GM23338 (cell line): ENCODE results near the gene NTRK3. TPM values are rescaled to one million over a fixed set of nuclear protein-coding genes. Genes with fewer than 3 reads are reported as not detected.

Experiments
- ATAC-seq: fragments of 200-7000 bp; cut with Tn5 transposase; 3 replicates; pipeline ENCODE4 v1.9.1; 2020
- DNase-seq: peaks from one replicate; pipeline ENCODE4 v3.0.0-alpha.2; 2015; ENCODE audit warnings: low spot score
- H2AFZ ChIP-seq: fragments of 200-600 bp; sonication (generic); 2 replicates; pipeline ENCODE4 v1.8.0; 2016; ENCODE audit warnings: antibody characterized with exemption, mild to moderate bottlenecking, moderate library complexity
- H3F3A ChIP-seq: fragments of 200-600 bp; sonication (generic); replicated peaks from 2 replicates; pipeline ENCODE4 v1.8.0; 2017; ENCODE audit warnings: antibody characterized with exemption, mixed run types, low read depth
- H3K27ac ChIP-seq: fragments of 200-600 bp; sonication (generic); 2 replicates; pipeline ENCODE4 v1.6.1; 2016; ENCODE audit warnings: low read depth
- H3K27me3 ChIP-seq: fragments of 200-600 bp; sonication (generic); 2 replicates; pipeline ENCODE4 v1.8.0; 2016; ENCODE audit warnings: mild to moderate bottlenecking, mixed run types, moderate library complexity; ENCODE audit not compliant: insufficient read depth
- H3K36me3 ChIP-seq: fragments of 200-600 bp; sonication (generic); 2 replicates; pipeline ENCODE4 v1.8.0; 2016; ENCODE audit warnings: mild to moderate bottlenecking; ENCODE audit not compliant: insufficient read depth
- H3K4me1 ChIP-seq: fragments of 200-600 bp; sonication (generic); 2 replicates; pipeline ENCODE4 v1.8.0; 2016; ENCODE audit warnings: mild to moderate bottlenecking, moderate library complexity; ENCODE audit not compliant: insufficient read depth
- H3K4me2 ChIP-seq: fragments of 200-600 bp; sonication (generic); 2 replicates; pipeline ENCODE4 v1.7.1; 2017; ENCODE audit warnings: mixed run types
- H3K4me3 ChIP-seq: fragments of 200-600 bp; sonication (generic); 2 replicates; pipeline ENCODE4 v1.6.1; 2016; ENCODE audit warnings: mixed run types
- H3K79me2 ChIP-seq: fragments of 200-600 bp; sonication (generic); replicated peaks from 2 replicates; pipeline ENCODE4 v1.8.0; 2017; ENCODE audit warnings: mild to moderate bottlenecking; ENCODE audit not compliant: insufficient read depth
- H3K9me2 ChIP-seq: fragments of 200-600 bp; sonication (generic); 2 replicates; pipeline ENCODE4 v1.8.0; 2017; ENCODE audit not compliant: insufficient read depth
- H4K20me1 ChIP-seq: fragments of 200-600 bp; sonication (generic); replicated peaks from 2 replicates; pipeline ENCODE4 v1.8.0; 2017; ENCODE audit warnings: mild to moderate bottlenecking; ENCODE audit not compliant: insufficient read depth
- H3K27ac Mint-ChIP-seq: 2 replicates; pipeline ENCODE4 v1.8.0; 2020; ENCODE audit warnings: inconsistent platforms, mild to moderate bottlenecking, moderate library complexity, mixed read lengths
- H3K27me3 Mint-ChIP-seq: 3 replicates; pipeline ENCODE4 v1.8.0; 2022; ENCODE audit warnings: low read depth, mild to moderate bottlenecking, moderate library complexity, mixed read lengths, inconsistent platforms; ENCODE audit not compliant: insufficient read depth, poor library complexity
- H3K36me3 Mint-ChIP-seq: 3 replicates; pipeline ENCODE4 v1.8.0; 2021; ENCODE audit warnings: low read depth, mild to moderate bottlenecking, inconsistent platforms, moderate library complexity, mixed read lengths
- H3K4me1 Mint-ChIP-seq: 3 replicates; pipeline ENCODE4 v1.8.0; 2020; ENCODE audit warnings: mild to moderate bottlenecking, inconsistent platforms, mixed read lengths
- H3K4me3 Mint-ChIP-seq: 3 replicates; pipeline ENCODE4 v1.8.0; 2021; ENCODE audit warnings: moderate library complexity, mild to moderate bottlenecking, inconsistent platforms, mixed read lengths
- H3K9me3 Mint-ChIP-seq: 3 replicates; pipeline ENCODE4 v1.8.0; 2020; ENCODE audit warnings: moderate library complexity, mild to moderate bottlenecking, inconsistent platforms, mixed read lengths
- CREB1 ChIP-seq: fragments of 250-450 bp; sonication (Bioruptor Pico); IDR thresholded peaks from 2 replicates; pipeline ENCODE4 v1.5.0; 2020; ENCODE audit warnings: low read depth, mild to moderate bottlenecking, moderate library complexity
- CTCF ChIP-seq, 2 experiments: fragments of 200-600 bp in 1 of 2; sonication (generic) in 1 of 2; conservative IDR thresholded peaks; 2 replicates each; pipeline versions ENCODE4 v1.5.1 to v1.6.1; 2016 to 2017; ENCODE audit warnings: antibody characterized with exemption in 2 of 2, low read depth in 2 of 2, mild to moderate bottlenecking in 2 of 2, moderate library complexity in 1 of 2
- ETS1 ChIP-seq: IDR thresholded peaks from 2 replicates; pipeline ENCODE4 v1.6.1; 2016; ENCODE audit warnings: antibody characterized with exemption
- EZH2 ChIP-seq: fragments of 200-600 bp; sonication (generic); IDR thresholded peaks from one replicate; pipeline ENCODE4 v1.8.0; 2017; ENCODE audit warnings: antibody characterized with exemption, mild to moderate bottlenecking, low read depth; ENCODE audit not compliant: unreplicated experiment
- EZH2phosphoT487 ChIP-seq: fragments of 200-600 bp; sonication (generic); IDR thresholded peaks from one replicate; pipeline ENCODE4 v1.8.1; 2018; ENCODE audit warnings: antibody characterized with exemption; ENCODE audit not compliant: unreplicated experiment
- JUNB ChIP-seq: IDR thresholded peaks from one replicate; pipeline ENCODE4 v1.6.1; 2016; ENCODE audit warnings: antibody characterized with exemption; ENCODE audit not compliant: unreplicated experiment
- NANOG ChIP-seq: IDR thresholded peaks from 2 replicates; pipeline ENCODE4 v1.6.1; 2016; ENCODE audit warnings: antibody characterized with exemption, borderline replicate concordance
- POLR2AphosphoS5 ChIP-seq: IDR thresholded peaks from 2 replicates; pipeline ENCODE4 v1.6.1; 2016; ENCODE audit warnings: antibody characterized with exemption, low read depth
- REST ChIP-seq: IDR thresholded peaks from one replicate; pipeline ENCODE4 v1.6.1; 2018; ENCODE audit warnings: antibody characterized with exemption; ENCODE audit not compliant: unreplicated experiment
- STAT1 ChIP-seq: IDR thresholded peaks from one replicate; pipeline ENCODE4 v1.6.1; 2016; ENCODE audit warnings: antibody characterized with exemption; ENCODE audit not compliant: unreplicated experiment
- ZNF114 ChIP-seq: fragments of 250-450 bp; sonication (Bioruptor Pico); IDR thresholded peaks from 2 replicates; pipeline ENCODE4 v1.5.0; 2020; ENCODE audit warnings: mild to moderate bottlenecking, moderate library complexity
- ZNF331 ChIP-seq: fragments of 250-450 bp; sonication (Bioruptor Pico); IDR thresholded peaks from 2 replicates; pipeline ENCODE4 v1.5.0; 2020; ENCODE audit warnings: low read depth, mild to moderate bottlenecking, moderate library complexity
- ZNF462 ChIP-seq: fragments of 250-450 bp; sonication (Bioruptor Pico); IDR thresholded peaks from 2 replicates; pipeline ENCODE4 v1.5.0; 2020; ENCODE audit warnings: mild to moderate bottlenecking, moderate library complexity
- polyA plus RNA-seq: library from polyadenylated mRNA; unstranded; fragments of >200 nt; fragmentation: Nextera tagmentation; extraction: Ambion mirVana; gene quantifications from 2 replicates; pipeline ENCODE4 v1.2.1, GENCODE V29; 2016
- total RNA-seq: library from RNA; depleted of rRNA; stranded (reverse); fragments of >200 nt; shearing (Covaris generic); gene quantifications from 2 replicates; pipeline ENCODE4 v1.2.3, GENCODE V29; 2014

The NTRK3 gene
- total and polyA plus RNA-seq, 2 experiments from 2014 or later: 3.1 to 5.3 TPM

GRCh38 chr15:88013111-88013510 lies 243.4 kb downstream of the NTRK3 start:
- Mint-ChIP-seq H3K4me1 (peaks cover 33% of the 10 kb centered on the region), H3K27me3 (no peaks in the 10 kb centered on the region), H3K4me3 (no peak overlapping the region), H3K36me3 (no peaks in the 10 kb centered on the region), H3K9me3 (no peaks in the 10 kb centered on the region), H3K27ac (no peak overlapping the region)
- no peak overlapping the region for H3K27ac ChIP-seq
- no peak overlapping the region for H3K4me2 ChIP-seq
- peaks cover 17% of the 10 kb centered on the region for H3K4me1 ChIP-seq
- H4K20me1 ChIP-seq: no peaks in the 10 kb centered on the region
- ATAC-seq (no peak), DNase-seq (no peak)
- H3K9me2 ChIP-seq: peaks cover 10% of the 10 kb centered on the region; the same call in 1 of the 2 replicates
- TF ChIP-seq STAT1 (no peak), ZNF462 (CRISPR knock-in tag) (no peak), REST (no peak), ETS1 (no peak), EZH2 (no peak), CREB1 (CRISPR knock-in tag) (no peak), NANOG (no peak), ZNF114 (CRISPR knock-in tag) (no peak), CTCF (conservative IDR thresholded peaks at IDR 0.05; ENCODE audit: low read depth in 2 of 2) (no peak), ZNF331 (CRISPR knock-in tag) (no peak), EZH2phosphoT487 (no peak), POLR2AphosphoS5 (no peak), JUNB (no peak)
- H3K79me2 ChIP-seq: no peaks in the 10 kb centered on the region
- H3F3A ChIP-seq: no peaks in the 10 kb centered on the region
- H3K36me3 ChIP-seq: no peaks in the 10 kb centered on the region
- no peak overlapping the region for H2AFZ ChIP-seq
- H3K4me3 ChIP-seq: no peak overlapping the region
- no peaks in the 10 kb centered on the region for H3K27me3 ChIP-seq
